Measurements from ENCODE around the gene CFL1. TPM values are rescaled to one million over a fixed set of nuclear protein-coding genes. Genes with fewer than 3 reads are reported as not detected.
A peak's percentile ranks its signal among the peaks of the same experiment; 100 is the strongest.

The CFL1 gene
- polyA plus RNA-seq, 1 donor = 688 TPM

DNA sequence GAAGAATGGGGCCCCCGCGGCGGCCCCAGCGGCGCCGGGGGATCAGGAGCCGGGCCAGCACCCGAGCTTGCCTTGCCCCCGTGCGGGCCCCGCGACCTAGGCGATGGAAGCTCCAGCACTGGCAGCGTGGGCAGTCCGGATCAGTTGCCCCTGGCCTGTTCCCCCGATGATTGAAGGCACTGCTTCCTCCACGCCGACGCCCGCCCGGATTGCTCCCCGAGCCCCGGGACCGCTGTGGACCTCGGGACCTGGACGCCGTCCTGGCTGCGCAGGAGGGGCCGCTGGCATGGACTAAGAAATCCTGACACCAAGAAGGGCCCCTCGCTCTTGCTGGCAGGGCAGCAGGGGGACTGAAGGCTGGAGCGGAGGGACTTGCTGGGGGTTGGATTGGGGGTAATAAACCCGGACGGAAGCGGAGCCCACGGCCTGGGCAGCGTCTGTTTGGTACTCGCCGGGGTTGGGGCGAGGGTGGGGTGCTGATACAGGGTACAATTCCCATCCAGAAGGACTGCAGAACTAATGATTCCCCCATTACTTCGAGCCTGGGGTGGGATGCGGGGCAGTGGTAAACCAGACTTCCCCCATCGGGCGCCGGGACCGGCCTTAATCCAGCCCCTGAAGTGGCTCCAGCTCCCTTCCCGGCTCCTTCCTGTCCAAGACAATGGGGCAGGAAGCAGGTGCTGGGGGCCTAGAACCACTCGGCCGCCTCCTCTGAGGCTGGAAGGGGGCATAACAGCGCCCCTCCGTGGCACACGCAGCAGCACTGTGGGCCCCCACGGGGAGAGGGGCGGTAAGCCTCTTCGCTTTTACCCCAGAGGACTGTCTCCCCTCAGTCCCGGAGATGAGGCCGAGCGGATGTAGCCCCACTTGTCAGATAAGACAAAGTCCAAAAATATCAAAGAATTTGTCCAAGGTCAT lies 33.5 kb upstream of the CFL1 start:
- DNase-seq = no peak

DNA sequence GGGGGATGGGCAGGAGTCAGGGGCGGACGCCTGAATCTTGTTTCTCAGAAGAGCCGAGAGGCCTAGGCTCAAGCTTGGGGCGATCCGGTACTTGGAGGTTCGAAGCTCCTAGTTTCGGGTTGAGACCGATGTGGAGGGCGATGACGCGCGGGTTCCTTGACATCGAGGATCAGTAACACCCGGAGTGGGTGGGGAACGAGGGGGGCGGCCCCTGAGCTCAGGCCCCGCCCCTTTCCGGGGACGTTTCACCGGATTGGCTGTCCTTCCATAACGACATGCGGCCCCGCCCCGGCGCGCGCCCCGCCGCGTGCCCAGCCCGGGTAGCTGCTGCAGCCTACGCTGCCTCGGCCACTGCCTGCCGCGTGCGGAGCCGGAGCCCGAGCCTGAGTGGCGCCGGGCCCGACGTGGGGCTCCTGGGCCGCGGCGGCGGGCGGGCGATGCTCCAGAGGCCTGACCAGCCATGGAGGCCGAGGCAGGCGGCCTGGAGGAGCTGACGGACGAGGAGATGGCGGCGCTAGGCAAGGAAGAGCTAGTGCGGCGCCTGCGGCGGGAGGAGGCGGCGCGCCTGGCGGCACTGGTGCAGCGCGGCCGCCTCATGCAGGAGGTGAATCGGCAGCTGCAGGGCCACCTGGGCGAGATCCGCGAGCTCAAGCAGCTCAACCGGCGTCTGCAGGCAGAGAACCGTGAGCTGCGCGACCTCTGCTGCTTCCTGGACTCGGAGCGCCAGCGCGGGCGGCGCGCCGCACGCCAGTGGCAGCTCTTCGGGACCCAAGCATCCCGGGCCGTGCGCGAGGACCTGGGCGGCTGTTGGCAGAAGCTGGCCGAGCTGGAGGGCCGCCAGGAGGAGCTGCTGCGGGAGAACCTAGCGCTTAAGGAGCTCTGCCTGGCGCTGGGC lies 32.6 kb upstream of the CFL1 start, which contains the start of gene CCDC85B:
Gene CCDC85B (plus strand): TSS at position 350 of the 895 bp plus-strand sequence. CDS start 111 bp downstream, at position 461.
- peak; percentile 97 for DNase-seq

DNA sequence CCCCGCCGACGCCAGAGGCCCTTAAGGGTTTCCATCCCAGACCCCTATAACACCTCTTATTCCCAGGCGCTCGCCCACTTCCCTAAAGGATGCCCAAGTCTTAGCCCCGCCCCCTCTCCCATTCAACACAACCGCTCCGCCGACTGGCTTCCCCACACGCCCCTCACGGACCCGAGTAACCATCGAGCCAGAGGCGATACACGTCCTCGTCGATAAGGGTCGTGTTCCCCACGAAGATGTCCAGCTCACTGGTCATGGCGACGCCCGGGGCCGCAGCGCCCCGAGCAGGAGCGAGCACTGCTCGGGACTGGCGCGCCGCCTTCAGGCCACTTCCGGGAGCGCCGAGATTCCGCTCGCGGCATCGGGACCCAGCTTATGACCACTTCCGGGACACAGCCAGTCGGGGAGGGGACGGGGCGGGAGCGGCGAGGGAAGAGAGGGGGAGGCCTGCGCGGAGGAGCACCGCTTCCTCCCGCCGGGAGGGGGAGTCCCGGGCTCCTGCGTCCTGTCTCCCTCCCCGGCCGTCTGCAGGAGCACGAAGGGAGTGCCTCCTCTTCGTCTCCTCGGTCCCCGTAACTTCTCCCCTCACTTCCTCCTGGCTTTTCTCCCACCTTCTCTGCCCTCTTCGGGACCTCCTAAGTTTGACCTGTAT lies 30.3 kb upstream of the CFL1 start, which contains the start of gene FIBP:
Gene FIBP (minus strand): TSS at position 309 of the 652 bp plus-strand sequence. CDS start 53 bp downstream, at position 256.
- DNase-seq = peak; percentile 94

DNA sequence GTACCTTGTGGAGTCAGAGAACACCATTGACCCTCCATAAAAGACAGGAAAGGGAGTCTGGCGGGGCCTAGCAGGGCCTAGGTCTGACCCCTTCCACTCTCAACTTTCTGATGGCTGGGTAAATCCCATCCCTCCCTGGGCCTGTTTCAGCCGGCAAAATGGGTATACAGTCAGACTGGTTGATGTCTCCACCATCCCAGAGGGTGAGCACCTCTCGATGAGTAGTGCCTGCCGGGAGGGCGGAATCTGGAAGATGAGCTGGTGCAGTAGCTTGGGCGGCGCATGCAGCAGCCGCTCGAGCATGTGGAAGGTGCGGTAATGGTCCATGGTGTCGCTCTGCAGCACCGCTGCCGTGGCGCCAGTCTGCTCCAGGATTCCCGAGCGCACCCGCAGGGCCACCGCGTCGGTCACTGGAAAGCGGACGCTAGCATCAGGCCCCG lies 29.8 kb upstream of the CFL1 start:
- DNase-seq = no peak

DNA sequence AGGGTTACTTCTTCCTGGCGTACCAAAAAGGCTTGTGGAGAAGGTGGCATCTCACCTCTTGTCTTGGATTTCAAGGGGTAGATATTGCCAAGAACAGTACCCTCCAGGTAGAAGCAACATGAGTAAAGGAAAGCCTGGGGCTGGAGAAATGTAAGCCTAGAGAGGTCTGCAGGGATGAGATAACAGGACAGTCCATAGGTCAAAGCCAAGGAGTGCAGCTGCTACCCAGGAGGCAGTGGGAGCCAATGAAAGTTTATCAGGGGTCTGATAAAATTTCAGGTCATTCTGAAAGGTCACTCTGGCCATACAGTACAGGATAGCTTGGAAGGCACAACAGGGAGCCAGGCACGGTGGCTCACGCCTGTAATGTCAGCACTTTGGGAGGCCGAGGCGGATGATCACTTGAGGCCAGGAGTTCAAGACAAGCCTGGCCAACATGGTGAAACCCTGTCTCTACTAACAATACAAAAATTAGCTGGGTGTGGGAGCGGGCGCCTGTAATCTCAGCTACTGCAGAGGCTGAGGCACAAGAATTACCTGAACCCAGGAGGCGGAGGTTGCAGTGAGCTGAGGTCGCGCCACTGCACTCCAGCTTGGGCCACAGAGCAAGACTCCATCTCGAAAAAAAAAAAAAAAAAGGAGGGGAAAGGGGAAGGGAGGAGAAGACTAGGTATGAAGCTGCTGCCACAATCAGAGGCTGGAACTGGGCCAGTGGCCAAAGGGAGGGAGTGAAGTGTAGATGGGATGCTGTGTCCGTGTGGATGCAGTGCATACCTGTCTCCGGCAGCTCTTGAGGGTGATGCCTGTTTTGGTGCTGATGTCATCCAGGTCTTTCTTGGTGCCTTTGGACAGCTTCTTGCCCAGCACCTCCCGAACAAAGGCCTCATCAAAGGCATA lies 29.1 kb upstream of the CFL1 start:
- DNase-seq = no peak

DNA sequence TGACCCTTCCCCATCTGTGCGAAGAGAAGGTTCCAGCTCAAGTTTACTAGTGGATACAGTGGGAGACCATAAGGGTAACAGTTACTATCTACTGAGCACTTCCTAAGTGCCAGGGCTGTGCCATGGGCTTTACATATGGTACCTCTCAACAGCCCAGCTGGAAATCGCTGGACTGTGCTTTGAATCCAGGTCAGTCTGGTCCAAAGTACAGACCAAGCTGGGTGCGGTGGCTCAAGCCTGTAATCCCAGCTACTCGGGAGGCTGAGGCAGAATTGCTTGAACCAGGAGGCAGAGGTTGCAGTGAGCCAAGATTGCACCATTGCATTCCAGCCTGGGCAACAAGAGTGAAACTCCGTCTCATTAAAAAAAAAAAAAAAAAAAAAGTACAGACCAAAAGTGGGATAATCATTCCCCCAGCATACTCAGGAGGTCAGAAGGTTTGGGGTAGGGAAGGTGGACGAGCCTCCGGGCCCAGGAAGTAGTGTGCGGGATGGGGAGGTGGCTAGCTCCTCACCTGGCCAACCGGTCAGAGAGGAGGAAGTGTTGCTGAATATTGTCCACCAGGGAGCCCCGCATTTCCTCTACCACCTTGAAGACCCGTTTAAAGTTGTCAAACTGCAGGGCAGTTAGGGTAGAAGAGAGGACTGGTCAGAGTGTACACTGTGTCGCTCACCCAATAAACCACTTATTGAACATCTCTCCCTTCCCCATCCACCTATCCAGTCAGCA lies 28.0 kb upstream of the CFL1 start:
- DNase-seq = no peak

DNA sequence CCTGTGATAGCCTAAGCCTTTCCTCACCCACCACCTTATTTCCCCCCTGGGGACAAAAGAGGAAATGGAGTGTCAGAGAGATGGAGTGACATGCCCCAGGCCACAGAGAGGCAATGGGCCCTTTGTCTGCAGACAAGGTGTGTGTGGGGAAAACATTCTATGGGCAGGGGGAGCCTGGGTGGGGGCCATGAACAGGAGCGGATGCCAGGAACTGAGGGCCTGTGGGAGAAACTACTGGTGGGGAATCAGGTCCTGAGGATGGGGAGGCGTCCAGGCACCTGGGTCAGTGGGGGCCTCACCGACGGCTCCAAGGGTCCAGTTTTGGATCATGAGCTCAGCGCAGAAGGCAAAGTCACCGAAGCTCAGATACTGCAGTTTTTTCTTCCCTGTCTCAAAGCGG lies 27.3 kb upstream of the CFL1 start:
- no peak for DNase-seq

DNA sequence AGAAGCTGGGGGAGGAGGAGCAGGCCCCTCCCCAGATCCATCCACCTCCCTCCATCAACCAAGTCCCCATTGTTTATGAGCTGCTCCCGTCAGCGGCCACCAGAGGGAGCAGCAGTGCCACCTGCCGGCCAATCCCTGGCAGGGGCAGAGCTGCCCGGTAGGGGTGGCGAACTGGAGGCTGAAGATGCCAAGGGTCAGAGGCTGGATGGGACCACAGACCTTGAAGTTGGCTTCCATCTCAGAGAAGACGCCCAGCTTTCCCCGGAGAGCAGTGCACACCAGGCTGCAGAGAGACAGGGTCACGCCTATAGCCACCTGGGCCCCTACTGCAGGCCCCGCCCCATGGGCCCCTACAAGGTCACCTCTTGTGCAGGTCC lies 26.7 kb upstream of the CFL1 start:
- no peak for DNase-seq

DNA sequence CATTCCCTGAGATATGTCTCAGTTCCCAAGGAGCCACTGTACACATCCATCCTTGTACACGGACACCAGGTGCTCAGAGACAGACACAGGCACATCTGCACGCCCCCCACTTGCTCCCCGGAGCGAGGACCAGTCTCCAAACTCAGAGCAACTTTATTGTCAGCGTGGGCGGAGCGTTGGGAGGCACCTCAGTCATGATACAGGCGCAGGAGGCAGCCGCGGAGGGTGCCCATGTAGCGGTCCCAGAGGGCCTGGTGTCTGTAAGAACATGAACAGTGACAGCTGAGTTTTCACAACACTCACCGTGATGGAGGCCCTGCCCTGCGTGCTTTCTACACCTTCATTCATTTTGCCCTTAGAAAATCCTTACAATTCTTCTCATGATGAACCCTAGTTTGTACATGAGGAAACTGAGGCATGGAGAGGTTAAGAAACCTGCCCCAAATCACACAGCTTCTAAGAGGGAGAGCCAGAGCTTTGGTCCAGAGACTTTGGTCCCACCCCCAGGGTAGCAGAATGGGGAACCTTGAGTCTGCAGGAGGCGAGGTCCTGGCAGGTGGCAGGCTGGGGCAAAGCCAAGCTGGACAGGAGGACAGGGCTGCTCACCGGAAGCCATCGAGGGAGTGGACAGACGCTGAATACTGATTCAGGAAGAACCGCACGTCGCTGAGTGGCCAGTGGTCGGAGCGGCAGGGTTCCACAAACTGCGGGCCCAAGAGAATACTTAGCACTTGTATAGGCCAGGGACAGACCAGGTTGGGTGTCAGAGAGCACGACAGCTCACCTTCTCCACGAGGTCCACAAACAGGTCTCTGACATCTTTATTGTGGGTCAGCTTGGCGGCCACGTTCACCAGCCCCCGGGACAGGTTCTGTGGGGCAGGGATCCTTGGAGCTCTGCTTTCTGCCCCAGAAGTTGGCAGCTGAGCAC lies 26.1 kb upstream of the CFL1 start:
- no peak for DNase-seq

DNA sequence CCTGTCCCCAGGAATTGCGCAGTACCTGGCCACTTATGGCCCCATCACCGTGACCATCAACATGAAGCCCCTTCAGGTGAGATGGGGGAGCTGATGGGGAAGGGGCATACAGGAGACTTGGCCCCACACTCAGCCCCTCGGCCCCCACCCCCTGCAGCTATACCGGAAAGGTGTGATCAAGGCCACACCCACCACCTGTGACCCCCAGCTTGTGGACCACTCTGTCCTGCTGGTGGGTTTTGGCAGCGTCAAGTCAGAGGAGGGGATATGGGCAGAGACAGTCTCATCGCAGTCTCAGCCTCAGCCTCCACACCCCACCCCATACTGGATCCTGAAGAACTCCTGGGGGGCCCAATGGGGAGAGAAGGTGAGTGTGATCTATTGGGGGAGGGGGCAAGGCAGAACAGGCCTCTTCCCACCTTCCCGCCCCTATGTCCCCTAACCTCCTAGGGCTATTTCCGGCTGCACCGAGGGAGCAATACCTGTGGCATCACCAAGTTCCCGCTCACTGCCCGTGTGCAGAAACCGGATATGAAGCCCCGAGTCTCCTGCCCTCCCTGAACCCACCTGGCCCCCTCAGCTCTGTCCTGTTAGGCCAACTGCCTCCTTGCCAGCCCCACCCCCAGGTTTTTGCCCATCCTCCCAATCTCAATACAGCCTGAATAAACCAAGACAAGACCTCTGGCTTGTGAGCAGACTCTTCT lies 25.2 kb upstream of the CFL1 start:
- DNase-seq = no peak

DNA sequence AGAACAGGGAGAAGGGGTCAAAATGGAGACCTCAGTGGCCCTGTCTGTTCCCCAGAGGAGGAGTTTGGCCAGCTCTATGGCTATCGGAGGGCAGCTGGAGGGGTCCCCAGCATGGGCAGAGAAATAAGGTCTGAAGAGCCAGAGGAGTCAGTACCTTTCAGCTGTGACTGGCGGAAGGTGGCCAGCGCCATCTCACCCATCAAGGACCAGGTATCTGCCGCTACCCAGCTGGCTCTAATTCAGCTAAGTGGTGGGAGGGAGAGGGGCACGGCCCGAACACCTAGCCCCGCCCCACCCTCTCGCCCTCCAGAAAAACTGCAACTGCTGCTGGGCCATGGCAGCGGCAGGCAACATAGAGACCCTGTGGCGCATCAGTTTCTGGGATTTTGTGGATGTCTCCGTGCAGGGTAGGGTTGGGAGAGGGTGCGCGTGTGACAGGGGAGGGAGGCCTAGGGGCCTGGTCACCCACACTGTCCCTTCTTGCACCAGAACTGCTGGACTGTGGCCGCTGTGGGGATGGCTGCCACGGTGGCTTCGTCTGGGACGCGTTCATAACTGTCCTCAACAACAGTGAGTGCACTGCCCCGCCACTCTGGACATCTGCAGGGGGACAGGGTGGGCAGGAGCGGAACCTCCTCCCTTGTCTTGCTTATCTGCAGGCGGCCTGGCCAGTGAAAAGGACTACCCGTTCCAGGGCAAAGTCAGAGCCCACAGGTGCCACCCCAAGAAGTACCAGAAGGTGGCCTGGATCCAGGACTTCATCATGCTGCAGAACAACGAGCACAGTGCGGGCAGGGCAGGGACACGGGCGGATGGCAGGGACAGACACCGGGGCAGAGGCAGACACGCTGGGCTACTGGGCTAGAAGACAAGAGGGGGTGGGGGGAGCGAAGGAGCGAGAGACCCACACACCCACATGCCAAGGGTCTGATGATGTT lies 24.4 kb upstream of the CFL1 start:
- DNase-seq = no peak

DNA sequence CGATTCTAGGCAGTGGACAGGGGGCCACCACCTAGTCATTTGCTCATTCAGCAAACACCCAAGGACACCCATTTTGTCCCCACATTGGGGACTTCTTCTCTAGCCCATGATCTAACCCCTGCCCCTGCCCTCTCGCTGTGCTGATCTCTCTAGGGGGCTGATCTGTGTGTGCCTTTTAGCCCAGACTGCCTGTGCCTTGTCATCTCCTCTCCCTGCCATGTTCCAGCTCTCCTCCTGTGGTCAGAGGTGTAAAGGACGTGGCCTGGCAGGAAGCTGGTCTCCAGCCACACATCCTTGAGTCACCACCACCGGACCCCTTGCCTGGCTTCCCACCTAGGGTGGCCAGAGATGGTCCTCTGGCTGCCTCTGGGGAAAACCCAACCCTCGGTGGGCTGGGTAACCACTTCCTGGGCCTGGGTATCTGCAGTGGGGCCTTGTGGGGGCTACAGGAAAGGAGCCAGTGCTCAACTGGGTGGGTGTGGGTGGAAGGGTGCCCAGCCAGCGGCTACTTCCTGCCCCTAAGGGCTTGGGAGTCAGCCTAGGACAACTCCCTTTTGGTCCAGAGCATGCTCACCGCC lies 23.0 kb upstream of the CFL1 start:
- DNase-seq = no peak

DNA sequence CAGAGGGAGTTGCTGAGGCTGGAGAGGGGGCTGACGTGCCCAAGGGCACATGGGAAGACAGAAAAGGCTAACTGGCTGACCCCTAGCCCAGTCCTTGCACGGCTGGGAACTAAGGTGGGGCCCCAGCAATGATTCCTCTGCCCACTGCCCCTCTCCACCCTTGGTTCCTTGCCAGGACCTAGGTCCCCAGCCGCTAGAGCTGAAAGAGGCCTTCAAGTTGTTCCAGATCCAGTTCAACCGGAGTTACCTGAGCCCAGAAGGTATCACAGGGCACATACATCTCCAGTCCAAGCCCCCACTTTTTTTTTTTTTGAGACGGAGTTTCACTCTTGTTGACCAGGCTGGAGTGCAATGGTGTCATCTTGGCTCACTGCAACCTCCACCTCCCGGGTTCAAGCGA lies 22.0 kb upstream of the CFL1 start:
- DNase-seq = no peak

DNA sequence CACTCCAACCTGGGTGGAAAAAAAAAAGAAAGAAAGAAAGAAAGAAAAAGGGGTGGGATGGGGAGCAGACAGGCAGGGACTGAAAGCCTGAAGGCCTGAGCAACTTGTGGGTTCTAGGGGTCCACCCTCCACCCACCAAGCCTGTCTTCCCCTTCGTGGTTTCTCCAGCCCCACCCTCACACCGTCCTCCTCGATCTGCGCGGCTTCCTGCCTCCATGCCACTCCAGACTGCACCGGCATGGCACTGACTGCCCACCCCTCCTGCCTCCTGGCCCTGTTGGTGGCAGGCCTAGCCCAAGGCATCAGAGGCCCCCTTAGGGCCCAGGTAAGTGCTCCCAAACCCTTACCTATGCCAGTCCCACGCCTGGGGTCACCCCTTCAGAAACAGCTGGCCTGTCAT lies 21.6 kb upstream of the CFL1 start, which contains the start of gene CTSW:
Gene CTSW (plus strand): TSS at position 221 of the 400 bp plus-strand sequence. CDS start 18 bp downstream, at position 239.
- no peak for DNase-seq

DNA sequence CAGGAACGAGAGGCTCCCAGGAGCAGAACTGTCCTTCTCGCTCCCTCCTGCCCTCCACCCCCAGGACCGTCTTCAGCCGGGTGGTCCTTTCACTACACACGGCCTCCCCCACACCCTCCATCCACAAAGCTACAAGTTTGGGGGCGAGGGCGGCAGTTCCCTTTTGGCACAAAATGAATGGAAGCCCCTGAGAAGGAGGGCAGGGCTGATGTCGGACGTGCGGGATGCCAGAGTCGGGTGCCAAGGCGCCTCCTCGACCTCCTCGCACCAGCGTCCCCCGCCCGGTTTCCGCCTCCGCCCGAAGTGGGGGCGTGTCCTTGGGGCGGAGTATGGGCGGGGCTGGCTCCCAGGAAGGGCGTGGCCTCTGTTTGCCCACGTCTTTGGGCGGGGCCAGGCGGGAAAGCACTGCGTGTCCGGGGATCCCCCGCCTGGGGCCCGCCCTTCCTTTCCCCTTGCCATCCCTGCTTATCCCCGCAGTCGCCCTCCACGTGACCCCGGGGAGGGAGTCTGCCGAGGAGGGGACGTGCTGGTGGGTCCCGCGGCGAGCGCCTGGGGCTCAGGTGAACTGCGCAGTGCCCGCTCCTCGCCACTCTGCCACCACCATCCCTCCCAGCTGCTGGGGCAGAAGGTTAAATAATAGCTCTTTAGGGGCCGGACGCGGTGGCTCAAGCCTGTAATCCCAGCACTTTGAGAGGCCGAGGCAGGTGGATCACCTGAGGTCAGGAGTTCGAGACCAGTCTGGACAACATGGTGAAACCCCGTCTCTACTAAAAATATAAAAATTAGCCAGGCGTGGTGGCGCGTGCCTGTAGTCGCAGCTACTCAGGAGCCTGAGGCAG lies 15.6 kb upstream of the CFL1 start:
- peak; percentile 91 for DNase-seq

All from left kidney (tissue), 2 donors.